ENCODE results near the gene YPEL1.
A peak's percentile ranks its signal among the peaks of the same experiment; 100 is the strongest.

Gene YPEL1, protein sequence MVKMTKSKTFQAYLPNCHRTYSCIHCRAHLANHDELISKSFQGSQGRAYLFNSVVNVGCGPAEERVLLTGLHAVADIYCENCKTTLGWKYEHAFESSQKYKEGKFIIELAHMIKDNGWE

DNA sequence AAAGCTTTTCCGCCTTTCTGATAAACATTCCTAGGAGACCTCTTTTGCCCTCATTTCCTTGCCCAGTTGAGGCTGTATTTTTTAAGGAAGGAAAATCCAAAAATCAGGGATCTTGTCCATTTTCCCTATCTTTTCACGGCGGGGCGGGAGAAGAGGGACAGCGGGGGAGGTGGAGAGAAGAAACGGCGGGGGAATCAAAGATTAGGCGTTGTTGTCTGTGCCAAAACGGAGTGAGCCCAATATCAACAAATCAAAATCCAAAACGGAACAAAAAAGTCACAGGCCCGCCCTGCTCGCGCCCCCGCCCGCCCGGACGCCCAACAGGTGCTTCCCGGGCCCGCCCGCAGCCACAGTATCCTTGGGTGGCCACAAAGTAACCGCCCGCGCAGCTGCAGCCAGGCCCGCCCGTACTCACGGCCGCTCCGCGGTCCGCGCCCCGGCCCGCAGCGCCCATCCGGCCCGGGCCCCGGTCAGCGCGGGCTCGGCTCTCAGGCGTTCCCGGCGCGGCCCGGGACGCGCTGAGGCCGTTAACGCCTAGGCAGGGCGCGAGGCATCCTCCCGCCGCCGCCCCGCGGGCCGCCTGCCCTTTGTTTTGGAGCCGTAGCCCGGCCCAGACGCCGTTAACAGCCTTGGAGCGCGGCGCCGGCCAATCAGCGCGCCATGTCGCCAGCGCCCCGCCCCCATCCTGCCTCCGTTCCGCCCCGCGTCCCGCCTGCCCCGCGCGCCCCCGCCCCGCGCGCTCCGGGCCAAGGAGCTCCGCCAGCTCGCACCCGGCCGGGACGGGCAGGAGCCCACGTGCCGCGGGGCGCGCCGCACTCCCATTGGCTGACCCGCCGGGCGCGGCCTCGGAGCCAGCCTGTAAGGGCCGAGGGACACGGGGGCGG, at the start of gene YPEL1:
YPEL1 (minus strand) TSS at position 595 of the 884 bp plus-strand sequence. CDS start 25,050 bp downstream, outside the sequence.
- FAIRE-seq (peak; percentile 64), DNase-seq (ENCODE audit: insufficient read length, low spot score) (peak; percentile 94)

DNA sequence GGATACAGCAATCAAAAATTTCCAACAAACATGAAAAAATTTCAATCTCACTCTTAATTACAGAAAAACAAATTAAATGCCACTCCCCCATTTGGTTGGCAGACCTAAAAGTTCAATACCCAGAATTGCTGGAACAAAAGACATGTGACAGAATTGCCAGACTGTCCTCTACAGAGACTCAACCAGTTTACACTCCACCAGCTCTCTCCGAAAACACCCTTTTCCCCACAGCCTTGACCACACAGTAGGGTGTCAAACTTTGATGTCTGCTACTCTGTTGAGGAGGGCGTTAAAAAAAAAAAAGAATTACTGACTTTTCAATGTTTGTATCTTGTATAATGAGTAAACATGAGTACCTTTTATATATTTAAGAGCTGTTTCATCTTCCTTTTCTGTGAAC, 44.7 kb upstream of the YPEL1 start:
- DNase-seq (ENCODE audit: insufficient read length, low spot score) (no peak), FAIRE-seq (no peak)

DNA sequence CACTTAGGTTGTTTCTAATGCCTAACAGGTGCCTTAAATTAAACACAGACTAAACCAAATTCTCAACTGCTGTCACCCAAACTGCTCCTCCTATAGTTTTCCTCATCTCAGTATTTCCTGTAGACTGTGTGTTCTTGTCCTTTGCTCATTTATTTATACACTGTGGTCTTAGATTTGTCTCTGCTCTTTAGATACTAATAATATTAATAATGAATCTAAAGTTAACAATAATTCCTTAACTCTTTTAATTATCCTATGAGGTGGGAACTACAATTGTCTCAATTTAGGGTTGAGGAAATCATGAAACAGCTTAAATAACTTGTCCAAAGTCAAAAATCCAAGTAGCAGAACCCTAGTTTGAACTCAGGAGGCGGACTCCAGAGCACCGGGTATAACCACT, 43.9 kb upstream of the YPEL1 start:
- FAIRE-seq, result no peak
- DNase-seq (ENCODE audit: insufficient read length, low spot score), result no peak

DNA sequence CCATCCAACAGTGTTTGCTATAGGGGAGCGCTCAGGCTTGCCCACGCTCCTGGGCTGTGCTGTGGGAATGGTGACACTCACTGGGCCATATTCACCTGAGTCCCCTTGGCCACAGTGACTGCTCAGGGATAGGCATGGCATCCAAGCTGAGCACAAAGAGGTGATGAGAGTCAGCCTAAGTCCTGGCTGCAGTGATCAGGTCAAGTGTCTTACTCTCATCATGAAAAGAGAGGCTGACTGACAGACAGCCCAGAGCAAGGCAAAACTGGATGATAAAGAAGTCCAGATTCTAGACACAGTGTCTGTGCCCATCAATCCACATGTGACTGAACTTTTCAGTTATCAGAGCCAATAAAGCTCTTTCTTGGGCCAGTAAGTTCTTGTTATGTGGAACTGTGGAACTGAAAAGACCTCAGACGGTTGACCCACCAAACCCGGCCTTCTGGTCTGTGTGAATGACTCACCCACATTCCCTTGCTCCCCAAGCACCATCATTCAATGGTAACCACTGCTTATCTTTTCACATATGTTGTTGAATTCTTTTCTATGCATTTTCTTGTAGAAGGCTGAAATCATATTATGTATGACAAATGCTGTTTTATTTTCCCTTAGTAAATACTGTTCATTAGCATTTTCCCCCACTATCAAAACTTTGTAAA, 43.2 kb upstream of the YPEL1 start:
- DNase-seq (ENCODE audit: insufficient read length, low spot score), result no peak
- FAIRE-seq, result no peak

DNA sequence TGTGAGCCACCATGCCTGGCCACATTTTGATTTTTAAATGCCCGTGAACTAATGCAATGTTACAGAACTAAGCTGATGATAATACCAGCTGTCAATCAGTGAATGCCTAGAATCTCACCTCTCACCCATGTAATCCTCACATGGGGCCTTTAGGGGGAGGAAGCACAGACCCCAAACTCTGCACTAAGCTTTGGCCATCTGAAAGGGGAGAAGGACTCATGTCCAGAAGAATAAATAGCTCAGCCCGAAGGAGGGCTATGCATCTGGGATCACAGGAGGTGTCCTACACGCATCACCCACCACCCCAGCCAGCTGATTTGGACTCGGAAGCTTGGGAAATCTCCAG, 36.0 kb upstream of the YPEL1 start:
- no peak for DNase-seq (ENCODE audit: insufficient read length, low spot score)
- no peak for FAIRE-seq

DNA sequence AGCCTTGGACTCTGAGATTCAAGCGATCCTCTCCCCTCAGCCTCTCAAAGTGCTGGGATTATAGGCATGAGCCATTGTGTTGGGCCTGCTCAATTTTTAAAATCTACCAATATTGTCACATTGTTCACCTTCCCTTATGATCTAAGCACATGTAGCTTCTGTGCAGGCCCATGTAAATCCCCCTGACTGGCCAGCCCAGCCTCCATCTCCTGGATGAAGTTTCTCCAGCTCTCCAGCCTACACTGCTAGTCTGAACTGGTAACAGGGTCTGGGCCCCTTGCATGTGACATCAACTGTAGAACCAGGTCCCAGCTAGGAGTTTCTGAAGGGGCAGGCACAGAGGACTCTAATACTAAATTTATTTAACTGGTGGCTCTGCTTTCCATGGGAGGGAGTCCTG, 32.8 kb upstream of the YPEL1 start:
- DNase-seq (ENCODE audit: insufficient read length, low spot score) (no peak), FAIRE-seq (no peak)

DNA sequence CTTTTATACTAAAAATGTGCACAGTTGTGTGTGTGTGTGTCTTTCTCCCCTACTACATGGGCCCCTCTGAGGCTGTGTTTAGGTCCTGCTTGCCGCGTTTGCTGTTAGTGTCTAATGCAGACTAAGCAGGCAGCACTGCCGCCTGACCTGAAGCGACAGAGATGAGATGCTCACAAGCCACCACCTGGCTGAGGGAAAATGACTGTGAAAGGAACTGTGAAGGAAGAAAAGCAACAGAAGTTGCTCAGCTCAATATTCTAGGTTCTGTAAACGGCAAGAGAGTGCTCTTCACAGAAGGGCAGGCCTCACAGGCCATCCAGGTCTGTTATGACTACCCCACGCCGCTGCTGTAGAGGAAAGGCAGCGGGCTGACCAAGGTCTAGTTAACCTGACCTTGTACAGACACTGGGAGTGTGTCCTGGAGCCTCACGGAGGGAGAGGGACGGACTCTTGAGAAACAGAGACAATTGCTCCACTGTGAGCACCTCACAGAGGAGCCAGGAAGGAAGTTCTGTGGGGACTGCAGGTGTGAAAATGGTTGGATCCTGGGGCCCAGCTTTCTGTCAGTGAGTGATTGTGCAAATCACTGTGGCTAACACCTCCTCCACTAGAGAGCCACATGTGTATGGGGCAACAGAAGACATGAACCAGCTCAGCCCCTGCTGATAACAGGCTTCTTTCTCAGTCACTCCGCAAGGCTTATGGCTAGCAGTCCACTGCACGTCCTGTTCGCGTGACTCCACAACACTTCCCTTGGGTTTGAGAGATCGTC, 31.3 kb upstream of the YPEL1 start:
- no peak for DNase-seq (ENCODE audit: insufficient read length, low spot score)
- no peak for FAIRE-seq

DNA sequence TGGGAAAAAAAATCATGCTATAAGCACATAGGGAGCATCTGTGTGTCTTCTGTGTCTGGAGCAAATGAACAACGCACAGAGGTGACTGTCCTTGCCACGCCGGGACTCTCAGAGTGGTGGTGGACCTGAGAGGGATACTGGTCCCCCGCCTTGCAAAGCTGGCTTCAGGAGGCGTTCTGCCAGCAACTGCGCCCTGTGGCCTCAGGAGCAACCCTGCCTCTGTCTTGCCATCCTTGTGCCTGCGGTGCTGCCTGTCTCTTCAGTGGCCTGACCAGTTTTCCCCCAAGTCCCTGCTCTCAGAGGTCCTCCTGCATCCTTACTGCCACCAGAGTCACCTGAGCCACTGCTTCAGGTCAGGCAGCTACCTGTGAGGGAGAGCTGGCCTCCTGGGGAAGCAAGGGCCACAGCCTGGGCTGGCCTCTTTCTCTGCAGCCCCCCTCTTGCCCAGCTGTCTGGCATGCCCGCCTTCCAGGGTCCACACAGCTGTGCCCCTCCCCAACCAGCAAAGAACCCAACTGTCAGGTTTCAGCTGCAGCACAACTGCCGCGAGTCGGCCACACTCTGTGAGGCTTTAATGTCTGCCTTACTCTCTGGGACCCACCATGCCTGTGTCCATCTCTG, 30.4 kb upstream of the YPEL1 start:
- FAIRE-seq (no peak), DNase-seq (ENCODE audit: insufficient read length, low spot score) (no peak)

DNA sequence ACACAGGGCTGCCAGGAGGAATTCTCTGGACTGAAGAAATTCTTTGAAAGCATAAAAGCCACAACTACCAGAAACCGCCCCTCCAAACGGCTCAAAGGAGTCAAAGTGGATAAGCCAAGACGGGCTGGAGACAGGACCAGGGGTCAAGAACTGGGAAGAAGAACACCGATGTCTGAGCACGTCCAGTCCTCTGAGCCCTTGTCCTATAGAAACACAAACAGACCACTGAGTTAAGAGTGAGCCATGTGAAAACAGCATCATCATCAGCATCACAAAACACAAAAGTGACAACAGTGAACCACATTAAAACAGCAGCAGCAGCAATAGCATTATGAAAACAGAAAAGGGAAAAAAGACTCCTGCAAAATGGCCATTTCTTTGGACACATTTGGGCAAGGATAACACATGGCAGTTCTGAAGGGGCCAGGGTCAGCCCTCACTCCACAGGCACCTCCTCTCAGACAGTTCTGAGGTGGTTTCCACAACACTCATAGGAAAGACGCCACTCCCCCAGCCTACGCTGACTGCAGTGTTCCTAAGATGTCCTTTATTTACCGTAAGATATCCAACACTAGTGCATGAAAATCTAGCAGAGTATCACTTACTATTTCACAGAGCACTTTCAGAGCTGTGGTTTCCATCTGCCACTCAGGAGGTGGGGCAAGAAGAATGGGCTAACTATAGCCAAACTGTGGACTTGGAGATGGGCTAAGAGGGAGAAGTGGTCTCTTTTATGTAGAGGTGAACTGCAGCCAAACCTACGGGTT, 28.6 kb upstream of the YPEL1 start:
- no peak for DNase-seq (ENCODE audit: insufficient read length, low spot score)
- no peak for FAIRE-seq

DNA sequence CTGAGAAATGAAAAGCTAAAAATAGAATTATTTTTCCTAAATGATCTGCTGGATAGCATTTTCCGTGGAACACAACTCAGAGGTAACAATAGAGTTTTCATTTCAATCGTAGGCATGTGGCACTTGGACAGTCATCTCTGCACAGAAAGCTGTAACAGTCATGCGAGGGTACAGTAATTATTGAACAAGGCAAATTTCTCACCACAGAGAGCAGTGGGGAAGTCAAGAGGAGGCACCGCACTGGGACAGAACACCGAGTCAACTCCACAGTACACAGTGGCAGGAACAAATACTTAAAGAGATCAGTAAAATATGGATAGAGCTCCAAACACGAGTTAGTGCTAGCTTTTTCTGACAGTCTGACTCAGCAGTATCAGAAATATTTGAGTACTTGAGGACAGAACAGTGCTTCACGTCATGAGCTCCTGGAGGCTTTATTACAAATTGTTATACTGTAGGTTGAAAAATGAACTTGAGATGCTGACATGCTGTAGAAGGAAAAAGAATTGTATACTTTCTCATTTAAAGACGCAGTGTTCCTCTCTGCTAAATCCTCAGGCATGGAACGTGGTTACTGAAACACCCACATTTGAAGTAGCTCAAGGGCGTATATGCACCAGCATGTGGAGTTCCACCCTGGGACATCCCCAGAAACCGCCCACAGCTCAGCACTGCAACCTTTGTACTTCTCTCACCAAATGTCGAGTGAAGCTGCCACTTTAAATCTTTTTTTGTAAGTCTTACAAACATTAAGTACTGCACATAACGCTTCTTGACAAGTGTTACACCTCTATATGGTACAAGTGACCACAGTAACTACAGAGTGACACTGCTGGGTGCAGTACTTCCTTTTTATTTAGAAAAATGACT, 27.4 kb upstream of the YPEL1 start:
- no peak for FAIRE-seq

DNA sequence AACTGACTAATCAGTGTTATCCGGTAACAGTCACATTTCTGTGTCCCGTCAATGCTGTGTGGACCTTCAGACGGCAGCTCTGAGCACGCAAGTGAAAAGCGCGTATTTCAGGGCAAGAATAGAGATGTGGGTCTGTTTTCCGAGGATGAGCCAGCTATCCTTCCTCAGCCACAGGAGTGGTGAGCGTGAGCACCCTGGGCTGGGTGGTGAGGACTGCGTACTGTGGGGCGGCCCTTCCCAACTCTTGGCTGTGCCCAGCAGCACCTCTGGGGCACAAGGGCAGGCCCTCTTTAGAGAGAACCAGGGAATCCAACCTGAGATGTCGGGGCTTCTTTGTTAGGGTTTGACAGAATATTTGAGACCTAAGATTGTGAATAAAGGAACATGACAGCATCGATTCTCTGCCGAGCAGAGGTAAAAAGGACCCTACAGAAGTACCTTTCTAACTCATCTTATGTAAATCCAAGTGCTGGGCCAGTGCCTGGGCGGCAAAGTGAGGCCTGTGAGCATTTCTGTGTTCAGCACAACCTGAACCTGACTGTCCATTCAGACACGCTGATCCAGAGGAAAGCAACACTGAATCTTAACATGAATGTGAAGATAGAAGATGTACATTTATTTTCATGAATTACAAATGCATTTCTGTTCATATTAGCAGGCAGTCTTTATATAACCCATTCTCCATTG, 26.5 kb upstream of the YPEL1 start:
- no peak for FAIRE-seq
- no peak for DNase-seq (ENCODE audit: insufficient read length, low spot score)

More for the DNA sequence above, 27.4 kb upstream of the YPEL1 start:
- DNase-seq (ENCODE audit: insufficient read length, low spot score), result no peak

DNA sequence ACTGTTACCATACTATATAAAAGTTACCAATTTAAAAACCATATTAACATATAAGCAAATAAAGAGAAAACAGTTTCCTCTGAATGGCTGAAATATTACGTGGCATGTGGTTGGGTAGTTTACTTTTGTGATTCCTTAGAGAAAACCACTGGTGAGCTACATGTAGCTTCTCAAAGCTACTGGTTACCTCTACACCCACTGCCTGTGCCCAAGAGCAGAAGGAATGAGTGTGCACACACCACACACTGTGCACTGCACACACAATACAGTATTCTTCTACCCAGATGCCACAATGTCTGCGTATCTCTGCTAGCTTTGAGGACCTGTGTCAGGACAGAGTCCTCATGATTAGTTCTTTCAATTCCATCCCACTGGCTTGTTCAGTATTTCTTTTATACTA, 25.5 kb upstream of the YPEL1 start:
- no peak for DNase-seq (ENCODE audit: insufficient read length, low spot score)

DNA sequence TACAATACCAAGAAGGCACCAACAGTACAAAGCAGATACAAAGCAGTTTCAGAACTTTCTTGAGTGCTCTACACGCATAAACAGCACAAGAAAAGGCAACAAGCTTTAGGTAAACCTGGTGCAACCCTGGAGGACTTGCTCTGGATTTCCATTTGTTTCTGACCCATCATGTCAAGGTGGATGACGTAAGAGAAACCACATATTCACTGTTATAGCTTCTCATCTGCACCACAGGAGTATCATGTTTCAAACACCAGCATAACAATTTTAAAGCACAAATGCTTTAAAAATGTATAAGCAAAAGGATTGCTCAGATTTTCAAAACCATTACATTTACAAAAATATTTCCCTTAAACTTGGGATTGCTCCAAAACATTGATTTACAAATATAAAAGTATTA, 25.0 kb upstream of the YPEL1 start:
- FAIRE-seq (no peak), DNase-seq (ENCODE audit: insufficient read length, low spot score) (peak; percentile 21)

More for the DNA sequence above, 25.5 kb upstream of the YPEL1 start:
- no peak for FAIRE-seq

DNA sequence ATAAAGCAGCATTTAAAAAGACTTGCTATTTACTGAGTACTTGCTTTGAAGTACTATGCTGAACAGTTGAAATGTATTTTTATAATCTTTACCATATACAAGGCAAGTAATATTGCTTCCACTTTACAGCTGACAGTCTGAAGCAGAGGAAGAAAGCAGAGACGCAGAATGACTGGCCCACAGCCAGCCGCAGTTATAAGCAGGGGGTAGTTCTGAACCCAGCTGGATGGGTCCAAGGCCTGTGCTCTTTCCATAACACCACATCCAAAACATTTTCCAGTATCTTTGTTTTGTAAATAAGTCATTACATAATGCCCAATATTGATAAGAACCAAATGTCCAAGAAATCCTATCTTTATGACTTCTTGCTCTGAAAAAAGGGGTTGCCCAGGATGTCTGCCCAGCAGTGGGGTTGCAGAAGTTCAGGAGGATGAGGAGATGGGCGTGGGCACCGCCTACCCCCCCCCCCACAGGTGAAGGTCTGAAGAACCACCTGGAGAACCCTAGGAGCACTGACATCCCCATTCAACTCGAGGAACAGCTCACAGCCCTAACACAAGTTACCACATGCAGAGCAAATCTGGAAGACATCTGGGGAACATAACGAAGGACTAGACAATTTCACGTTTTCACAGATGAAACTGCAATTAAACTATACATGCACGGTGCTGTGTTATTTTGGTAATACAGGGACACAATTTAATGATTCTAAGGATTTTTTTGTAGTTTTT, 24.2 kb upstream of the YPEL1 start:
- DNase-seq (ENCODE audit: insufficient read length, low spot score) (no peak), FAIRE-seq (no peak)

DNA sequence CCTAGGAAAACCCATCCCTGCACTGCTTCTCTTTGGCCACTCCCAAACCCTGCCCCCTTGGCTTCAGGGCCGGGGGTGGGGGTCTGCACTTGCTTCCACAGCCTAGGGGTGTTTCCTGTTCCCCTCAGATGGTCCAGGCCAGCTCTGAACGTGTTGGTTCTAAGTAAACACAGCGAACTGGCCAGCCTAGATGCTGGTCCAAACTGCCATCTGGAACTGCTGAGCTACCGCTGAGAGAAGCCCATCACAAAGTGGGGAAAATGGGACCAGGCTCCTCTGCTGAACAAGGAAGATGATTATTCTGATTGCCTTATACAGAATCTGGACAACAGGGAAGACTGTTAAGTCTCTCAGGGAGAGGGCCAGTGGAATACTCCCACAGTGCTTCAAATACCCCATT, 23.5 kb upstream of the YPEL1 start:
- FAIRE-seq, result no peak
- no peak for DNase-seq (ENCODE audit: insufficient read length, low spot score)

DNA sequence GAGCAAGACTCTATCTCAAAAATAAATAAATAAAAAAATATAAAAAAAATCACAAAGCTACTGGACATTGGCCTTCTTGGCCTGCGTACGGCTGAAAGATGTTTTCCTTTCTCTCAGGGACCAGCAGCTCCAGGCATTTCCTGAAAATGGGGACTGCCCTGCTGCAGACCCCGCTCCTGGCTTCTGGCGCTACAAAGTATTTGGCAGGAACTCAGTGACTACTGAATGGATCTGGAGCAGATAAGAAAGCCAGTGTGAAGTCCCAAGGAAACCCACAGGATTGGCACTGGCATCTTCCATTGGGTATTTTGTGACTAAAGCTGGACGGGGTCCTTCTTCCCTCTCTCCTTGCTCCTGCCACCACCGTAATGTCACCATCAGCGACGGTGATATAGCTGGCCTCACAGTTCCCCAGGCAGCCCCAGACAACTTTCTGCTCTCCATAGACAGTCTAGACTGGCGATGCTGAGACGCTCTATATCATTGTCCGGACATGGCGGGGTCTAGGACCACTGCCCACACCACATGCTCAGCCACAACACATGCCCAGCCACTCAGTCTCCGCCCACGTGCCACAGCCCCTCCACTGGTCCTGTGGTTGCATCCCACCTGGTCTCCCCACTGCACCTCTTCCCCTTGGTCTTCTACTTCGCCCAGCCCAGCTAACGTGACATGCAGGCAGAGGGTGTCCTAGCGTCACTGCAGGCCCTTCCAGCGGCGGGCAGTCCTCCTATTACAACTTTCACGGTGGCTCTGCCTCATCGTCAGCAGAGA, 22.7 kb upstream of the YPEL1 start:
- DNase-seq (ENCODE audit: insufficient read length, low spot score), result no peak
- FAIRE-seq, result no peak

DNA sequence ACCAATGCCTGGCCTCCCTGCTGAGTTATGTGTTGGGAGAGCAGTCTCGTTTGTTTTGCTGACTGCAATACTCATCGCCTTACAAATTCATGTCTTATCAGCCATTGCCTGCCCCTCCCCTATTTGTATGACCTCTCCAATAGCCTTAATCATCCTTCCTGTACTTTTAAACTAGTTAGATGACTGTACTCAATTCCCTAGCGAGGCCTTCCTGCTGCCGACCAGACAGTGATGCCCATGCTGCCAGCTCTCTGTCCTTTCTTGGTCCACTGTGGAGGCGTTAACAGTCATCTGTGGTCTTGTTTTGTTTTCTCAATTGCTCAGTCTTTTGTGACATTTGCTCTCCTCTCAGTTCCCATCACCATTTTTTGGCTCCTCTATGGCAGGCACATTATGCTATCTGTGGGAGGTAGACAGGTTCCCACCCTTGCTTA, 20.3 kb upstream of the YPEL1 start:
- DNase-seq (ENCODE audit: insufficient read length, low spot score) (no peak), FAIRE-seq (no peak)

Data from HTR-8/SVneo (cell line).